Spleen (tissue), 11 donors: Measurements from ENCODE around the gene VPS52. TPM values are rescaled to one million over a fixed set of nuclear protein-coding genes. Genes with fewer than 3 reads are reported as not detected.
"Not testable (repeated sequence)": the region's sequence is repeated elsewhere in the genome, so short reads cannot be mapped to it uniquely, and the experiment has no call there.

Experiments
- DNase-seq: peaks from one replicate; pipeline ENCODE4 v3.0.0-alpha.2; 2020
- H3K27ac ChIP-seq, 8 donors: fragments of 200-600 bp; sonication (generic) in 7 of 8; 1 replicate in 4 of 8; 2 replicates in 4 of 8; pipeline versions ENCODE4 v1.5.0 to v1.8.0; 2016 to 2021; ENCODE audit warnings: inconsistent platforms in 4 of 8, mild to moderate bottlenecking in 4 of 8, moderate library complexity in 1 of 8
- H3K27me3 ChIP-seq, 7 donors: fragments of 200-600 bp; sonication (generic) in 6 of 7; replicated peaks in 1 of 7; 1 replicate in 4 of 7; 2 replicates in 3 of 7; pipeline versions ENCODE4 v1.5.0 to v1.8.0; 2016 to 2021; ENCODE audit warnings: inconsistent platforms in 3 of 7, mild to moderate bottlenecking in 1 of 7
- H3K36me3 ChIP-seq, 6 donors: fragments of 200-600 bp; sonication (generic) in 5 of 6; 1 replicate in 4 of 6; 2 replicates in 2 of 6; pipeline versions ENCODE4 v1.5.0 to v1.8.0; 2016 to 2021; ENCODE audit warnings: inconsistent platforms in 2 of 6
- H3K4me1 ChIP-seq, 6 donors: fragments of 200-600 bp; sonication (generic) in 5 of 6; 1 replicate in 3 of 6; 2 replicates in 3 of 6; pipeline versions ENCODE4 v1.5.0 to v1.8.0; 2016 to 2021; ENCODE audit warnings: inconsistent platforms in 3 of 6
- H3K4me3 ChIP-seq, 8 donors: fragments of 200-600 bp; sonication (generic) in 7 of 8; 1 replicate in 4 of 8; 2 replicates in 4 of 8; pipeline versions ENCODE4 v1.5.0 to v1.8.0; 2016 to 2021; ENCODE audit warnings: inconsistent platforms in 4 of 8, mild to moderate bottlenecking in 4 of 8, moderate library complexity in 2 of 8
- H3K9me3 ChIP-seq, 8 donors: fragments of 200-600 bp; sonication (generic) in 7 of 8; 1 replicate in 4 of 8; 2 replicates in 4 of 8; pipeline versions ENCODE4 v1.5.0 to v1.8.0; 2016 to 2021; ENCODE audit warnings: inconsistent platforms in 4 of 8
- POLR2A ChIP-seq, 3 donors: fragments of 450-650 bp; IDR thresholded peaks; one replicate each; pipeline ENCODE4 v1.5.1; 2017; ENCODE audit warnings: antibody characterized with exemption in 3 of 3, mild to moderate bottlenecking in 1 of 3
- POLR2AphosphoS5 ChIP-seq, 3 donors: sonication (generic); formaldehyde crosslinking; IDR thresholded peaks; one replicate each; pipeline ENCODE4 v1.5.1; 2017; ENCODE audit warnings: antibody characterized with exemption in 3 of 3
- WGBS, 5 donors: extraction: QIAGEN DNeasy Blood & Tissue Kit in 3 of 5; methylation state at CpG; one replicate each; pipeline versions ENCODE4 v1.1.5 to v1.1.7; 2013 to 2018; 5-methylcytosine and 5-hydroxymethylcytosine counted together
- intact Hi-C: fragments of 100-400 bp; cut with DNase I; formaldehyde crosslinking; loops from one replicate; pipeline ENCODE4 v1.15.0; 2023; ENCODE audit warnings: low total_unique reads
- polyA plus RNA-seq, 3 donors: library from polyadenylated mRNA; stranded (reverse); fragments of 200-250 nt; gene quantifications; one replicate each; pipeline ENCODE4 v1.2.1, GENCODE V29; 2013
- total RNA-seq, 7 donors: library from RNA; depleted of rRNA in 3 of 7; stranded (reverse); fragments of >200 nt in 3 of 7; fragmentation: NEBNext Ultra II Directional in 4 of 7; extraction: Animal tissue kit (Norgen Biotek cat#: 25700) in 4 of 7; gene quantifications; one replicate each; pipeline versions ENCODE4 v1.1.0 to v1.2.1, GENCODE V29; 2016 to 2021
- TF ChIP-seq, protein P1 (sequence below), 11 experiments: fragments of 200-600 bp in 7 of 11; fragments of 450-650 bp in 4 of 11; sonication (generic) in 4 of 11; IDR thresholded peaks in 8 of 11; conservative IDR thresholded peaks in 3 of 11; 1 replicate in 7 of 11; 2 replicates in 4 of 11; pipeline versions ENCODE4 v1.4.0 to v1.8.0; 2016 to 2021; ENCODE audit warnings: antibody characterized with exemption in 11 of 11, inconsistent platforms in 4 of 11, mild to moderate bottlenecking in 1 of 11
- donor health status: healthy with polysubstance abuse.
- donor health status: DM: no; HTN: no; CAD: no; lungs with moderate emphysema.
- donor health status: DM: no; HTN: no; CAD: no.
- donor health status: Bipolar disorder and iron deficiency.
- donor health status: healthy.
- donor health status: DM: no; HTN: no; CAD: no.
- donor health status: DM: yes; HTN: yes; CAD: no.

Gene VPS52
- total and polyA plus RNA-seq, 10 donors, result 31.7 to 87.7 (median 54.1) TPM

DNA sequence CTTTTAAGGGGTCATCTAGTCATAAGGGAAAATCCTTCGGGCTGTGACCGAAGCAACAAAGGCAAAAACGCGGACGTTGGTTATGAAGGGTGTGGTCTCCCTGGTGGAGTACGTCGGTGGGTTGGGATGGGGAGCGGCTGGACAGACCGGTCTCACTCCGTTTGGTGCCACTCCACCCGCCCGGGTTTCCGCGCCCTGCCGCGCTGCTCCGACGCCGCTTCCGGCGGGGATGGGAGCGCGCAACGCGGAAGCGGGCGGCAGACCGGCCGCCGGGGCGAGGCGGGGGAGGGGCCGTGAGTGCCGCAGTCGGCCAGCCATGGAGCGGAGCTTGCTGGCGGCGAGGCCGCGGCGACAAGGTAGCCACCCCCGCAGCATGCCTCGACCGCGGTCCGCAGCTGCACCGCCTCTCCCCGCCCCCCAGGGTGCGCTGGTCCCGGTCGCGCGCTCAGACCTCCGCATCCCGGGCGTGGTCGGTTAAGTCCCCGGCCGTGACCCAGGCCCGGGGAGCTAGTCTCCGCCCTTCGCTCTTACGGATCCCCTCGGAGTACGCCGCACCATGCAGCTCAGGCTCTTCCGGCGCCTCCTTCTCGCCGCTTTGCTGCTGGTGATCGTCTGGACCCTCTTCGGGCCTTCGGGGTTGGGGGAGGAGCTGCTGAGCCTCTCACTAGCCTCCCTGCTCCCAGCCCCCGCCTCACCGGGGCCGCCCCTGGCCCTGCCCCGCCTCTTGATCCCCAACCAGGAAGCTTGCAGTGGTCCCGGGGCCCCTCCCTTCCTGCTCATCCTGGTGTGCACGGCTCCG, 5.4 kb upstream of the VPS52 start, which contains the start of gene B3GALT4:
B3GALT4 (plus strand) TSS at position 260 of the 799 bp plus-strand sequence; CDS start at position 557, 297 bp downstream.
- peaks cover 65 to 96% (median 84%) of the 10 kb centered on the region in 6 donors for H3K4me1 ChIP-seq
- intact Hi-C loops, result no loop called here
- H3K27ac ChIP-seq, result peak within 1 kb of the TSS; percentile 94 to 99 (median 97)
- 0 to 1% (median 1%) methylated on average over 28 to 80 of the region's 80 CpGs for WGBS, 5 donors
- H3K4me3 ChIP-seq, result peak within 1 kb of the TSS; percentile 74 to 87 (median 80)
- peaks cover 0 to 81% (median 53%) of the 10 kb centered on the region in 6 donors for H3K36me3 ChIP-seq
- no peaks in the 10 kb centered on the region for H3K9me3 ChIP-seq
- TF ChIP-seq, protein P1, sequence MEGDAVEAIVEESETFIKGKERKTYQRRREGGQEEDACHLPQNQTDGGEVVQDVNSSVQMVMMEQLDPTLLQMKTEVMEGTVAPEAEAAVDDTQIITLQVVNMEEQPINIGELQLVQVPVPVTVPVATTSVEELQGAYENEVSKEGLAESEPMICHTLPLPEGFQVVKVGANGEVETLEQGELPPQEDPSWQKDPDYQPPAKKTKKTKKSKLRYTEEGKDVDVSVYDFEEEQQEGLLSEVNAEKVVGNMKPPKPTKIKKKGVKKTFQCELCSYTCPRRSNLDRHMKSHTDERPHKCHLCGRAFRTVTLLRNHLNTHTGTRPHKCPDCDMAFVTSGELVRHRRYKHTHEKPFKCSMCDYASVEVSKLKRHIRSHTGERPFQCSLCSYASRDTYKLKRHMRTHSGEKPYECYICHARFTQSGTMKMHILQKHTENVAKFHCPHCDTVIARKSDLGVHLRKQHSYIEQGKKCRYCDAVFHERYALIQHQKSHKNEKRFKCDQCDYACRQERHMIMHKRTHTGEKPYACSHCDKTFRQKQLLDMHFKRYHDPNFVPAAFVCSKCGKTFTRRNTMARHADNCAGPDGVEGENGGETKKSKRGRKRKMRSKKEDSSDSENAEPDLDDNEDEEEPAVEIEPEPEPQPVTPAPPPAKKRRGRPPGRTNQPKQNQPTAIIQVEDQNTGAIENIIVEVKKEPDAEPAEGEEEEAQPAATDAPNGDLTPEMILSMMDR (IDR thresholded peaks at IDR 0.05 in 8 of 11, conservative IDR thresholded peaks at IDR 0.05 in 3 of 11), result peak in 9 of 11 experiments; percentile 56 to 79 (median 73)
- TF ChIP-seq POLR2A (IDR thresholded peaks at IDR 0.05) (peak in 2 of 3 donors; percentile 18 to 40), POLR2AphosphoS5 (IDR thresholded peaks at IDR 0.05) (peak; percentile 89 to 91 (median 89))
- no peaks in the 10 kb centered on the region for H3K27me3 ChIP-seq
- DNase-seq, result peak; percentile 96

DNA sequence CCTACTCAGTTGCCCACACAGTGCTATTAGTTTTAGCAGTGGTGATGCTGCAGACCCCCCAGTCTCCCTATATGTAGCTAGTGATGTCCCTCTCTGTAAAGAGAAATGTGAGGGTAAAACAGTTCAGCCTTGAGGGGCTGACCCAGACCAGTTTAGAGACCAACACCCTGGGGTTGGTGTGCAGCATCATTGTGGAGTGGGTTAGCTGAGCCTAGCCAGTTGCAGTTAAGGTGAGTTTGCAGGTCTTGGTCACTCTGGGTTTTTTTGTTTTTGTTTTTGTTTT, 4.8 kb upstream of the VPS52 start:
- TF ChIP-seq, protein P1 (IDR thresholded peaks at IDR 0.05 in 8 of 11, conservative IDR thresholded peaks at IDR 0.05 in 3 of 11), result no peak
- TF ChIP-seq POLR2AphosphoS5 (IDR thresholded peaks at IDR 0.05) (no peak), POLR2A (IDR thresholded peaks at IDR 0.05) (no peak)
- no peaks in the 10 kb centered on the region for H3K9me3 ChIP-seq
- peaks cover 0 to 76% (median 52%) of the 10 kb centered on the region in 6 donors for H3K36me3 ChIP-seq
- intact Hi-C loops, result no loop called here
- peak overlapping the region; percentile 94 to 99 (median 97) for H3K27ac ChIP-seq
- H3K4me3 ChIP-seq, result peak overlapping the region; percentile 74 to 87 (median 80)
- no peak for DNase-seq
- no peaks in the 10 kb centered on the region for H3K27me3 ChIP-seq
- peaks cover 65 to 93% (median 87%) of the 10 kb centered on the region in 6 donors for H3K4me1 ChIP-seq

DNA sequence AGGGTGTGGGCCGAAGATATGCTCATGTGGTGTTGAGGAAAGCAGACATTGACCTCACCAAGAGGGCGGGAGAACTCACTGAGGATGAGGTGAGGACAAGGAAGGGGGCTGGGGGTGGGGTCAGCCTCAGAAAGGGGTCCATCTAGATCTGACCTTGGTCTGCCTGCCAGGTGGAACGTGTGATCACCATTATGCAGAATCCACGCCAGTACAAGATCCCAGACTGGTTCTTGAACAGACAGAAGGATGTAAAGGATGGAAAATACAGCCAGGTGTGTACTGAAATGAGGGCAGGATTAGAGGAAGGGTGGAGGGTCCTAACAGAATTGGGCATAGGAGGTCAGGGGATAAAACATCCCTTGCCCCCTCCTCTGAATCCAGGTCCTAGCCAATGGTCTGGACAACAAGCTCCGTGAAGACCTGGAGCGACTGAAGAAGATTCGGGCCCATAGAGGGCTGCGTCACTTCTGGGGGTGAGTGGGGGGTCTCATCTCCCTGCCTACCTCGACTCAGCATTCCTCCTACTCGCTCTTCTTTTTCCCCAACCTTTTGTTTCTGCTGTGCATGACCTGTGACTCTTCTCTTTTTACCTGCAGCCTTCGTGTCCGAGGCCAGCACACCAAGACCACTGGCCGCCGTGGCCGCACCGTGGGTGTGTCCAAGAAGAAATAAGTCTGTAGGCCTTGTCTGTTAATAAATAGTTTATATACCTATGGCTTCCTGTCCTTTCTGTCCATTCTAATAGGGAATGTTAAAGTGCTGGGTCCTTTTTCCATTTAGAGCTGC, 4.3 kb upstream of the VPS52 start:
- peak overlapping the region in 7 of 8 donors; percentile 74 to 87 (median 80) for H3K4me3 ChIP-seq
- H3K27me3 ChIP-seq, DNase-seq, intact Hi-C loops, H3K9me3 ChIP-seq: not testable (repeated sequence)
- TF ChIP-seq POLR2AphosphoS5 (IDR thresholded peaks at IDR 0.05), result peak in 2 of 3 donors; percentile 6 to 30
- H3K27ac ChIP-seq, result peak overlapping the region; percentile 94 to 99 (median 97)
- H3K36me3 ChIP-seq, result peaks cover 0 to 71% (median 50%) of the 10 kb centered on the region in 6 donors
- peaks cover 66 to 92% (median 86%) of the 10 kb centered on the region in 6 donors for H3K4me1 ChIP-seq
- WGBS, 5 donors, result 65 to 81% (median 73%) methylated on average over 16 of the region's 16 CpGs

DNA sequence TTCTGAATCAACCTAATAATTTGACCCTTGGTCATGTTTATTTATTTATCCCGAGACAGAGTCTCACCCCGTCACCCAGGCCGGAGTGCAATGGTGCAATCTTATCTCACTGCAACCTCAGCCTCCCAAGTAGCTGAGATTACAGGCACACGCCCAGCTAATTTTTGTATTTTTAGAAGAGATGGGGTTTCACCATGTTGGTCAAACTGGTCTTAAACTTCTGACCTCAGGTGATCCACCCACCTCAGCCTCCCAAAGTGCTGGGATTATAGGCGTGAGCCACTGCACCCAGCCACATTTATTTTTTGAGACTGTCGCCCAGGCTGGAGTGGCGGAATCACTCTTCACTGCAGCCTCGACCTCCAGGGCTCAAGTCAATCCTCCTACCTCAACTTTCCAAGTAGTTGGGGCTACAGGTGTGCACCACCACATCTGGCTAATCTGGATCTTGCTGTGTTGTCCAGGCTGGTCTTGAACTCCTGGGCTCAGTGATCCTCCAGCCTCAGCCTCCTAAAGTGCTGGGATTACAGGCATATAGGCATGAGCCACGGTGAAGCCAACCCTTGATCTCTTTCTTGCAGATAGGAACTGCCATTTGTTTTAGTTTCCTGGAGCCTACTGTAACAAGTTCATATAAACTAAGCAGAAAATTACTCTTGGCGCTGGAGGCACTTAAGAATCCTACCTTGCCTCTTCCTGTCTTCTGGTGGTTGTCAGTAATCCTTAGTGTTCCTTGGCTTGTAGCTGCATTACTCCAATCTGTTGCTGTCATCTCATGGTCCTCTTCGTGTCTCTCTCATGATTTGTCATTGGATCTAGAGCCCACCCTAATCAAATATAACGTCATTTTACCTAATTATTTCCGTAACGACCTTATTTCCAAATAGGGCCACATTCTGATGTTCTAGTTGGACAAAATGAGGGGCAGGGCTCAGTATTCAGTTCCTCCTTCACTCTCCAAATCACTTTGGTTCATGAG, 2.5 kb upstream of the VPS52 start:
- WGBS, 5 donors, result 54 to 68% (median 56%) methylated on average over 14 of the region's 14 CpGs
- TF ChIP-seq POLR2AphosphoS5 (IDR thresholded peaks at IDR 0.05) (no peak), POLR2A (IDR thresholded peaks at IDR 0.05) (no peak)
- TF ChIP-seq, protein P1 (IDR thresholded peaks at IDR 0.05 in 8 of 11, conservative IDR thresholded peaks at IDR 0.05 in 3 of 11), result no peak
- intact Hi-C loops, result no loop called here
- H3K9me3 ChIP-seq, result no peaks in the 10 kb centered on the region
- H3K27ac ChIP-seq, result peak overlapping the region in 4 of 8 donors; percentile 20 to 99 (median 96)
- H3K4me1 ChIP-seq, result peaks cover 66 to 91% (median 86%) of the 10 kb centered on the region in 6 donors
- no peak for DNase-seq
- peaks cover 0 to 58% (median 38%) of the 10 kb centered on the region in 6 donors for H3K36me3 ChIP-seq
- no peaks in the 10 kb centered on the region for H3K27me3 ChIP-seq
- H3K4me3 ChIP-seq, result peak overlapping the region in 2 of 8 donors; percentile 82 to 94
